Parietal lobe (tissue), 2 donors: ENCODE measurements around the gene NANOG. TPM values are rescaled to one million over a fixed set of nuclear protein-coding genes. Genes with fewer than 3 reads are reported as not detected.

Experiments used
- small RNA-seq: library from RNA; depleted of rRNA; stranded (forward); fragments of <200 nt; gene quantifications from one replicate; pipeline ENCODE3, GENCODE V24; 2014; ENCODE audit warnings: low replicate concordance
- total RNA-seq: library from RNA; depleted of rRNA; stranded (reverse); fragments of >200 nt; gene quantifications from one replicate; pipeline ENCODE4 v1.2.3, GENCODE V29; 2014

The NANOG gene
- under 0.01 TPM for total RNA-seq

DNA sequence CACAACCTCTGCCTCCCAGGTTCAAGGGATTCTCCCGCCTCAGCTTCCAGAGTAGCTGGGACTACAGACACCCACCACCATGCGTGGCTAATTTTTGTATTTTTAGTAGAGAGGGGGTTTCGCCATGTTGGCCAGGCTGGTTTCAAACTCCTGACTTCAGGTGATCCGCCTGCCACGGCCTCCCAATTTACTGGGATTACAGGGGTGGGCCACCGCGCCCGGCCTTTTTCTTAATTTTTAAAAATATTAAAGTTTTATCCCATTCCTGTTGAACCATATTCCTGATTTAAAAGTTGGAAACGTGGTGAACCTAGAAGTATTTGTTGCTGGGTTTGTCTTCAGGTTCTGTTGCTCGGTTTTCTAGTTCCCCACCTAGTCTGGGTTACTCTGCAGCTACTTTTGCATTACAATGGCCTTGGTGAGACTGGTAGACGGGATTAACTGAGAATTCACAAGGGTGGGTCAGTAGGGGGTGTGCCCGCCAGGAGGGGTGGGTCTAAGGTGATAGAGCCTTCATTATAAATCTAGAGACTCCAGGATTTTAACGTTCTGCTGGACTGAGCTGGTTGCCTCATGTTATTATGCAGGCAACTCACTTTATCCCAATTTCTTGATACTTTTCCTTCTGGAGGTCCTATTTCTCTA is at the start of gene NANOG:
TSS of gene NANOG (plus strand) at position 519 of the 645 bp plus-strand sequence. CDS start 213 bp downstream, outside the sequence.

DNA sequence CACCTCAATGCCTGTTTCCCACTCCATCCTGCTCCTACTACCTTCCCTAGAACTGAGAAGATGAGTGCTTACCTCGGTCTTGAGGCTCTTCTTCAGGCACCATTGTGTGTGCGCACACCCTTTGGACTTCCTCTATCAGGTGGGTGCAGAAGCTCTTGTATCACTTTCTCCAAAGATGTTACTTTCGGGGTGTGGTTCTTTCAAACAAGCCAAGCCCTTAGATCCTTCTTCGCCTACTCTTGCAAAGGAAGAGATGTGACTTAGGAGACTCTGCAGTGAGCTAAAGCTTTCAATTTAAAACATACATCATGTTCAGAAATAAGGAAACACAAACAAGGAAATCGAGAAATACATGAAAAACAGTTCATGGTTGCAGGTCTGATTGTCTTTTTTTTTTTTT is 42.0 kb upstream of the NANOG start, which contains the start of gene CLEC4C:
TSS of gene CLEC4C (minus strand) at position 130 of the 400 bp plus-strand sequence. CDS start at position 103, 27 bp downstream.

Small RNA genes within 50 kb of the gene (small RNA-seq; reads per million reads assigned to genes)
- gene RF00019: not detected

Other genes starting within 250 kb of the NANOG start
- not detected for gene APOBEC1, start 123.5 kb upstream of the NANOG start, total RNA-seq
- not detected for gene GDF3, start 93.6 kb upstream of the NANOG start, total RNA-seq
- not detected for gene DPPA3, start 78.0 kb upstream of the NANOG start, total RNA-seq
- not detected for gene CLEC4C, start 42.0 kb upstream of the NANOG start, total RNA-seq
- gene NANOGNB, start 24.2 kb upstream of the NANOG start, total RNA-seq: not detected
- gene SLC2A14, start 83.5 kb downstream of the NANOG start, total RNA-seq: not detected
- 59.5 TPM for gene SLC2A3, start 146.8 kb downstream of the NANOG start, total RNA-seq
- gene FOXJ2, start 243.3 kb downstream of the NANOG start, total RNA-seq: 10.6 TPM